GM21526 (cell line): Measurements from ENCODE around the gene SPTBN4.

Experiments
- ATAC-seq: cut with Tn5 transposase; IDR thresholded peaks from one replicate; pipeline ENCODE4 v1.9.1; 2021; ENCODE audit warnings: moderate library complexity; ENCODE audit not compliant: unreplicated experiment, low FRiP score

The SPTBN4 gene

DNA sequence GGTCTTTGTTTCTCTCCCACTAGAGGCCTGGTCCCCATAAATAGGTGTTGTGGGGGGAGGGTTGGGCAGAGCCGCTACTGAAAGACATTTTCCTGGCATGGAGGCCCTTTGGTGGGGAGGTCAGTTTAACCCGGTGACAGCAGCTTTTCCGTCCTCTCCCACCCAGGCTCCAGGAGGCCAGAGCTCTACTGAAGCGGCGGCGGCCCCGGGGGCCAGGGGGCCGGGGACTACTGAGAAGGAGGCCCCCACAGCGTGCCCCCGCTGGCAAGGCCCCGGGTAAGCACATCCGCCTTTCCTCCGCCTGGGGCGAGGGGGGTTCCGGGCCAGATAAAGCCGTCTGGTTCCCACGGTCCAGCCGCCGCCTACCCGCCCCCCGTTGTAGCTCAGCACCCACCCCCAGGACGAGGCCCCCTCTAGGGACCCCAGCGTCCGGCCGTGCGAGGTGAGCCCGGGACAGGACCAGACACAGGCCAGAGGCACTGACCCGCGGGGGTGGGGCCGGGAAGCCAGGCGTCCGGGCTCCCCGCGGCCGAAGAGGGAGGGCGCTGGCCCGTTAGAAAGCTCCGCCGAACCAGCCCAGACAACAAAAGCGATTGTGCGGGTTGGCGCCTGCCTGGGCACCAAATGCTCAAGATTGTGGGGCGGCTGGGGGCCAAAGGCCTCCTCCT is 133.2 kb downstream of the SPTBN4 start:
- ATAC-seq, result no peak

DNA sequence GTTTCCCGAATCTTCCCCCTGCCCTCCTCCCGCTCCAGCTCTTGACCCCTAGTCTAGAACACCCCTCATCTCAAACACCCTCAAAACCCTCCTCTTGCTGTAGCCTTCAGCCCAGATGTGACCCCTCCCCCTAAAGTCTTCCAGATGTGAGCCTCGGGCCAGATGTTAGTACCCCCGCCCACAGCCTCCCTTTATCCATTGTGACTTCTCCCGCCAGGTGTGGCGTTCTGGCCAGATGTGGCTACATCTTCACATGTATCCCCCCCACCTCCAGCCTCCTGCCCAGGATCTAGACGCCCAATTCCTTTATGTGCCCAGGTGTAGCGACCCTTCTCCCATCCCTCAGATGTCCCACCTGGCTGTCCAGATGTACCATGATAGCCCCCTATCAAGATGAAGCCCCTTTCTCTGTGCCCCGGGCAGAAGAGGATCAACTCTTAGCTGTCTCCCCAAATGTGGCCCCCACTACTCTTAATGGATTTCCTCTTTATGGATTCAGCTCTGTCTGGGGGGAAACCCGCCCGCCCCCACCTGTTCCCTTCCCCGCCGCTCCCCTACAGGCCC is 133.9 kb downstream of the SPTBN4 start:
- ATAC-seq, result no peak

DNA sequence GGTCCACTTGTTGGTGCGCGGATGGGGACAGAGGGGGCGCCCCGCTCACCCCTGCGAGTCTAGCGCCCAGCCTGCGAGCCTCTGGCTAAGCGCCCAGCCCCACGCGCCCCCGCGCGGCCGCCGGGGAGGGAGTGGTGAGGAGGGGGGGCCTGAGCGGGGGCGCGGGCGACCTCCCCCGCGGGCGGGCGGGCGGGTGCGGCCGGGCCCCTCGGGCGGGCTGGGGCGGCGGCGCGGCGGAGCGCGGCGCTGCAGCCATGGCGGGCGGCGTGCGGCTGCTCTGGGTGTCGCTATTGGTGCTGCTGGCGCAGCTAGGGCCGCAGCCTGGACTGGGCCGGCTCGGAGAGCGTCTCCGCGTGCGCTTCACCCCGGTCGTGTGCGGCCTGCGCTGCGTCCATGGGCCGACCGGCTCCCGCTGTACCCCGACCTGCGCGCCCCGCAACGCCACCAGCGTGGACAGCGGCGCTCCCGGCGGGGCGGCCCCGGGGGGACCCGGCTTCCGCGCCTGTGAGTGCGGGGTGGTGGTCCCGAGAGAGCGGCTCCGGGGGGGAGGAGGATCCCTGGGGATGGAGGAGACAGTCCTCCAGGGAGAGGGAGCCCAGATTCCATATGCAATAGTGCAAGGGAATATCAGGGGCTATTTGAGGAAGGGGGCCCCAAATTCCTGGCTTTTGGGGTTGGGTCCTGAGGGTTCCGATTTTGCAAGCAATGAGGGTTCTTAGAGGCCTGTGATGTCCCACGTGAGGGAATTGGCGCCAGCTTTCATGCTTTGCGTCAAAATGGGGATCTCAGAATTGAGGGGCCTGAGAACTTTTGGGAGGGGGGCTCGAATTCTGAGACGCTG is 134.6 kb downstream of the SPTBN4 start, which contains the start of gene LTBP4:
TSS of gene LTBP4 (plus strand) at position 236 of the 841 bp plus-strand sequence. CDS start at position 255, 19 bp downstream.
- ATAC-seq, result no peak

DNA sequence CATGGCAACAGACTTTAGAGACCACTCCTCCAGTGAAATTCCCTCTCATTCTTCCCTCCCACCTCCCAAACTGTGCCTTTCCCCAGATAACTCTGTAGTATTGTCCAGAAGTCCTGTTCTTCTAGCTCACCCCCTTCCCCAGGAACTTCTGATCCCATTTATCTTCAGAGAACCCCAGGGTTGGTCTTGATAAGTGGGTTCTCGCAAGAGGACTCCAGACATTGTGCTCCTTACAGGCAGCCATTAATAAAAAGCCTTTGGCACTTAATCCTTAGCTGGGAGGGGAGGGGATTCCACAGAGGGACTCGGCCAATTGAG is 136.2 kb downstream of the SPTBN4 start:
- ATAC-seq, result no peak

DNA sequence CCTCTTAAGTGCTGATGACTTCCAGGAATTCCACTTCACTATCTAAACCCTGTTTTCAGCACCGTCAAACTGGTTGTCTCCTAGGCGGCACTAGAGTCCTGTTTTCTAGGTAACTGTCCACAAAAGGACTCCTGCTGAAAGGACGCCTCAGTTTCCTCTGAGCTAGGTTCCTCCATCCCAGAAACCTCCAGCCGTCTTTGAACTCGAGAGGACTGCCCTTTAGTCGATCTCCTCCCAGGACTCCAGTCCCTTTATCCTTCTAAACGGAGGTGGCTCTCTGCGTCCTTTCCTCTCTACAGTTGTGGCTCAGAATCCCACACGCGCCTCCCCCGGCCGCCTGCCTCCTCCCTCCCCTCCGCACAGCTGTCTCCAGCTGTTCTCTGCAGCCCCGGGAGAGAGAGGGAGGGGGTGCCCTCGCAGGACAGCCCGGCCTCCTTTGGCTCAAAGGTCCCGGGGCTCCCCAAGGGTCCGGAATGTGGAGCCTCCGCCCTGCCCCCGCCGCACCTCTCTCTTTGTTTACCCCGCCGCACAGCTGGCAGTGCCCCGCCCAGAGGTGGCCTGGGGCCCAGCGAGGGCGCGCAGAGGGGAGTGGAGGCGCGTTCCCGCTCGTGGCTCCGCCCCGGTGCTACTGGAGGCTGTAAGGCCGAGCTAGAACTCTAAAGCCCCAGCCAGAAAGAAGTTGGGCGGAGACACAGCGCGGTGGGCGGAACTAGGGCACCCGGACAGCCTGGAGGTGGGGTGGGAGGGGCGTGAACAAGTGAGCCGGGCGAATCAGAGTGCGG is 136.8 kb downstream of the SPTBN4 start:
- ATAC-seq, result peak; percentile 60

DNA sequence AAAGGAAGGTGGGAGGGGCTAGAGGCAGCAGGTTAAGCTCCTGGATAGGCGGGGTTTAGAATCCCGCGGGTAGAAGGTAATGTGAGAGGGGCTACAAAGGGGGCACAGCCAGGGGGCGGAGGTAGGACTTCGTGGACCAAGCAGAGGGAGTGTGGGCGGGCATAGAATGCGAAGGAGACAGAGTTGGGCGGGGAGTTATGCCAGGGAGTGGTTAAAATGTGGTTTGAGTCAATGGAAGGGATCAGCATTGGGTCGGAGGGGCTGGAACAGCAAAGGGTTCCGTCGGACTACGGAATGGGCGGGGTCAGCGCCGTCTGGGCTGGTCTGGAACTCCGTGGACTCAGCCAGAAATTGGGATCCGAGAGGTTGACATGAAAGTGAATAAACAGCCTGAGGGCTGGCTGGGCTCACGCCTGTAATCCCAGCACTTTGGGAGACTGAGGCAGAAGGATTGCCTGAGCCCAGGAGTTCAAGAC is 137.4 kb downstream of the SPTBN4 start:
- ATAC-seq, result no peak

DNA sequence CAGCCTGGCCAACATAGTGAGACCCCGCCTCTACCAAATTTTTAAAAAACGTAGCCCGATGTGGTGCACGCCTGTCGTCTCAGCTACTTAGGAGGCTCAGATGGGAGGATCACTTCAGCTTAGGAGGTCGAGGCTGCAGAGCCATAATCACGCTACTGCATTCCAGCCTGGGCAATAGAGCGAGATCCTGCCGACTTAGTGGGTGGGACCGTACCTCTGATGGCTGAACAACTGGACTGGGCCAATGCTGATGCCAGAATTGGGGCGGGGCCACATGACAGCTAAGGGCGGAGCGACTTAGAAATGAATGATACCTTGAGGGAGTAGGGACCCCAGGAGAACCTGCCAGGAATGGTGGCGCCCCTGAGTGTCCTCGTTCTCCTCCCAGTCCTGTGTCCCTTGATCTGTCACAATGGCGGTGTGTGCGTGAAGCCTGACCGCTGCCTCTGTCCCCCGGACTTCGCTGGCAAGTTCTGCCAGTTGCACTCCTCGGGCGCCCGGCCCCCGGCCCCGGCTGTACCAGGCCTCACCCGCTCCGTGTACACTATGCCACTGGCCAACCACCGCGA is 137.9 kb downstream of the SPTBN4 start:
- ATAC-seq, result no peak

DNA sequence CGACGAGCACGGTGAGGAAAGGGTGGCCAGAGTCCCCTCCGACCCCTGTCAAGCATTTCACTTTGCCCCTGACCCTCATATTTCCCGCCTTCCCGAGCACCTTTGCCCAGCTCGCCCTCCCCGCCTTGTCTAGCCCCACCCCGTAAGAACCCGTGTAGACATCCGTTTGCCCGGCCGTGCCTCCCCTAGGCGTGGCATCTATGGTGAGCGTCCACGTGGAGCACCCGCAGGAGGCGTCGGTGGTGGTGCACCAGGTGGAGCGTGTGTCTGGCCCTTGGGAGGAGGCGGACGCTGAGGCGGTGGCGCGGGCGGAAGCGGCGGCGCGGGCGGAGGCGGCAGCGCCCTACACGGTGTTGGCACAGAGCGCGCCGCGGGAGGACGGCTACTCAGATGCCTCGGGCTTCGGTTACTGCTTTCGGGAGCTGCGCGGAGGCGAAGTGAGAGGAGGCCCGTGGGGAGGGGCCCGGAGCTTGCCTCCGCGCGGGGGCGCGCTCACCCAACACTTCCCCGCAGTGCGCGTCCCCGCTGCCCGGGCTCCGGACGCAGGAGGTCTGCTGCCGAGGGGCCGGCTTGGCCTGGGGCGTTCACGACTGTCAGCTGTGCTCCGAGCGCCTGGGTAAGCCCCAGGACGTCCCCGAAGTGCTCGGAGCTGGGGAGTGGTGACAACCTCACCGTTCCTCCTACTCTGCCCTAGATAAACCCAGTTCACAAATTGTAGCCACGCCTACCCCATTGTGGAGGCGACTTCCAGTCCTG is 138.6 kb downstream of the SPTBN4 start:
- peak; percentile 29 for ATAC-seq

DNA sequence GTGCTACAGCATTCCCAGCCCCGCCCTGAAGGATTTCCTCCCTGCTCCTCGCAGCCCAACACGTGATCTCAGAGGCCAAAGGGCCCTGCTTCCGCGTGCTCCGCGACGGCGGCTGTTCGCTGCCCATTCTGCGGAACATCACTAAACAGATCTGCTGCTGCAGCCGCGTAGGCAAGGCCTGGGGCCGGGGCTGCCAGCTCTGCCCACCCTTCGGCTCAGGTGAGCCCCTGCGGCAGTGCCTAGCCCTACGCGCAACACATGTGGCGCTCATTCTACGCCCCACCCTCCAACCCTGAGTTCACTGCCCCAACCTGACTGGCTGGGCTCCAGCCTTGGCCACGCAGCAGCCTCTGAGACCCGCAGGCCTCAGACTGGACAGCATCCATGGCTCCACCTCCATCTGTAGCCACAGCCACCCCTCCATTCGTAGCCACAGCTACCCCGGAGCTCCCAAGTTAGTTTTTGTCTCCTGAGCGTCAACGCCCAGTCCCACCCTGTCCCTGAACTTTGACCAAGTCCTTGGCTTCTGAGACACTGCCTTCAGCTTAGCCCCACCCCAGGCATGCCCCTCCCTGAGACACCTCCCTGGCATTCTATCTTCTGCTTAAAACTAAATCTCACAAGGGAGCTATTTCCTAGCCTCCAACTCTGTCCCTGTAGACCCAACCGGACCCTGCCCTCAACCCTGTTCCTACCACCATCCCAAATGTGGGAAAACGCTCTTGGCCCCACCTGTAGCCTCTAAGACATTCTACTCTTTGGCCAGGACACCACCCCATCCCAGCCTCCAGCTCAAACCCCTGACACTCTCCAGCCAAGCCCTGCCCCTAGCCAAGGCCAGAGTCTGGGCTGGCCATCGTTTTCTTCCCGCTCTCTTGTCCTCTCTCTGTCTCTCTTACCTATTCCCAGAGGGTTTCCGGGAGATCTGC is 140.8 kb downstream of the SPTBN4 start:
- no peak for ATAC-seq

DNA sequence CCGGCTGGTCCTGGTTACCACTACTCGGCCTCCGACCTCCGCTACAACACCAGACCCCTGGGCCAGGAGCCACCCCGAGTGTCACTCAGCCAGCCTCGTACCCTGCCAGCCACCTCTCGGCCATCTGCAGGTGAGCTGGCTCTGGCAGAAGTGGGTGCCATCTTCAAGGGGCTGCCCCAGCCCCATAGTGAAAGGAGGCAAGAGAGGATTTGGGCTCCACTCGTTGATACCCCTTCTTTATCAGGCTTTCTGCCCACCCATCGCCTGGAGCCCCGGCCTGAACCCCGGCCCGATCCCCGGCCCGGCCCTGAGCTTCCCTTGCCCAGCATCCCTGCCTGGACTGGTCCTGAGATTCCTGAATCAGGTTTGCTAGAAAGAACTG is 141.4 kb downstream of the SPTBN4 start:
- no peak for ATAC-seq

DNA sequence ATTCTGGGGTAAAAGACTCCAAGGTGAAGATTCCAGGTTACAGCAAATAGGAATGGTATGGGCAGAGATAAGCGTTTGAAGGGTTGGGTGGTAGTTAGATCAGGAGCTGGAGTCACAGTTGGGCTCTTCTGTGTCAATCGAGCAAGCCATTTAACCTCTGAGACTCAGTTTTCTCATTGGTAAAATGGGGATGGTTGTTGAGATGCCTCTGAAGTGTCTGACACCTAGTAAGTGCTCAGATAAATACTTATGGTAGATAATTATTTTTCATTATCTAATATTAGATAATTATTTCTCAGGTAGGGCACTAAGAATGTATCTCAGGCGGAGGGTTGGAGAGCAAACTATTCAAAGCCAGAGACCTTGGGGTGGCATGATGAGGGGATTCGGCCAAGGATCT is 142.2 kb downstream of the SPTBN4 start:
- ATAC-seq, result no peak

DNA sequence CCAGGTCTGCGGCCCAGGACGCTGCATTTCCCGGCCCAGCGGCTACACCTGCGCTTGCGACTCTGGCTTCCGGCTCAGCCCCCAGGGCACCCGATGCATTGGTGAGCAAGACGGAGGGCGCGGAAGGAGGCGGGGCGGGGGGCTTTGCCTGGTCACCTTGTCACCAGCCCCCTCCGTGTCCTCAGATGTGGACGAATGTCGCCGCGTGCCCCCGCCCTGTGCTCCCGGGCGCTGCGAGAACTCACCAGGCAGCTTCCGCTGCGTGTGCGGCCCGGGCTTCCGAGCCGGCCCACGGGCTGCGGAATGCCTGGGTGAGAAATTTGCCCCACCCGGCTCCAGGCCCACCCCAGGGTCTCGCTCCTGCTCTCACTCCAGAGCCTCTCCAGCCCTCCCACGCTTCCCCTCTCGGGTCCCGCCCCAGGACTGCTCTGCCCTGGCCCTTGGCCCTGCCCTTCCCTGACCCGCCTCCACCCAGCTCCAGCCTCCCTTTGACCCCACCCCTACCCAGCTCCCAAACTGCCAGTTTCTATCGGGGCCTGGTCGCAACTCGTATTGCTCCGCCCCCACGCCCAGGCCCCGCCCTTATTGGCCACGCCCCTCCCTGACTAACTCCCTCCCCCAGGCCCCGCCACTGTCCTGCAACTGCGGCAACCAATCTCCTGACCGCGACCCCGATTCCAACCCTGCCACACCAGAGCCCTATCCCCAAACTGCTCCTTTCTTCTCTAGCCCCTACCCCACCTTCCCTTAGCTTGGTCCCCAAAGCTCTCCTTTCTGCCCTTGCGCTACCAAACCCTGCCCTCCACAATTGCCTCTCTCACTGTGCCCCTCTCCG is 143.0 kb downstream of the SPTBN4 start:
- peak; percentile 43 for ATAC-seq

DNA sequence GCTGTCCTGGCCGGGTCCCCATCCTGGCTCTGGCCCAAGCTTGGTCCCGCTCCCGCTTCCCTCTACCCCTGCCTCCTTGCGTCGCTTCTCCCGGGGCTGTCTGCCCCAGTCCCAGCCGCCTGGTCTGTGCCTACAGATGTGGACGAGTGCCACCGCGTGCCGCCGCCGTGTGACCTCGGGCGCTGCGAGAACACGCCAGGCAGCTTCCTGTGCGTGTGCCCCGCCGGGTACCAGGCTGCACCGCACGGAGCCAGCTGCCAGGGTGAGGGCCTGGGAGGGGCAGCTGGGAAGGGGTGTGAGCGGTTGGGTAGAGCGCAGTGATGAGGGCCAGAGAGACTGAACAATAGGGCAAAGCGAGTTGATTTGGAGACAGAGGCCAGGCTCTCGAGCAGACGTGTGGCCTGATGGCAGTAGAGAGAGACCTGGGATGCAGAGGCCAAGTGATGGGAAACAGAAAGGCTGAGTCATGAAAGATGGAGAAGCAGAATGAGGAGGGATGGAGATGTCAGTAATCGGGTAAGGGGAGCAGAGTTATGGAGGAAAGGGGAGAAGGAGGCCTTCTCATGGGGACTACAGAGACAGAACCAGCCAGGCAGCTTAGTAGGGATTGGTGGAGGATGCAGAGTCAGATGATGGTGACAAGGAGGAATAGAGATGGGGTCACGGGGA is 143.7 kb downstream of the SPTBN4 start:
- ATAC-seq, result no peak

DNA sequence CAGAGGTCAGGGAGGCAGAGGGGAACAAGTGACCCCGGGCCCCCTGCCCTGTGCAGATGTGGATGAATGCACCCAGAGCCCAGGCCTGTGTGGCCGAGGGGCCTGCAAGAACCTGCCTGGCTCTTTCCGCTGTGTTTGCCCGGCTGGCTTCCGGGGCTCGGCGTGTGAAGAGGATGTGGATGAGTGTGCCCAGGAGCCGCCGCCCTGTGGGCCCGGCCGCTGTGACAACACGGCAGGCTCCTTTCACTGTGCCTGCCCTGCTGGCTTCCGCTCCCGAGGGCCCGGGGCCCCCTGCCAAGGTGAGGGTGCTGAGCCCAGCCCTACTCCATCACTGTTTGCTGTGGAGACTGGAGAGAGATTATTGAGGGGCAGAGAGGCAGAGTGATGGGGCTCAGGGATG is 144.3 kb downstream of the SPTBN4 start:
- no peak for ATAC-seq

DNA sequence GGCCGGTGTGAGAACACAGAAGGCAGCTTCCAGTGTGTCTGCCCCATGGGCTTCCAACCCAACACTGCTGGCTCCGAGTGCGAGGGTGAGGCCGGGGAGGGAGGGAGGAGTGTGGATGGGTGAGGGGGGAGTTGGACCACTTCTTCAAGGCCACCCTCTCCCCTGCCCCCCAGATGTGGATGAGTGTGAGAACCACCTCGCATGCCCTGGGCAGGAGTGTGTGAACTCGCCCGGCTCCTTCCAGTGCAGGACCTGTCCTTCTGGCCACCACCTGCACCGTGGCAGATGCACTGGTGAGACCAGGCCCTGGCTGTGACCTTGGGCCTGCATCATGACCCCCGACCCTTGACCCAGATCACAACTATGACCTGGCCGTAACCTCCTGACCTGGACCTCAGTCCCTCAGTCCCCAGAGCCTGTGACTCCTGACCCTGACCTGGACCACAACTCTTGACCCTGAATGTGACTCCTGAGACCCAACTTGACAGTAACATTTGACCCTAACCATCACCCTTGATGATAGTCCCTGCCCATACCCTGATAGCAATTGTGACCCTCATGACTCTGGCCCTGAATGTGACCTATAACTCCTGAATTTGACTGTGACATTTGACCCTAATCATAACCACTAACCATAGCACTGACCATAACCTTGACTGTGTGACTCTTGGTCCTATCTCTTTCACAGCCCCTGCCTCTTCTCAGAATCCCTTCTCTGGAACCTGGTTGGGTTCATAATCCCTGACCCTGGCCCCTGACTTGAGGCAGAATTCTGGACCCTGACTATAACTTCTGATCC is 145.3 kb downstream of the SPTBN4 start:
- no peak for ATAC-seq

DNA sequence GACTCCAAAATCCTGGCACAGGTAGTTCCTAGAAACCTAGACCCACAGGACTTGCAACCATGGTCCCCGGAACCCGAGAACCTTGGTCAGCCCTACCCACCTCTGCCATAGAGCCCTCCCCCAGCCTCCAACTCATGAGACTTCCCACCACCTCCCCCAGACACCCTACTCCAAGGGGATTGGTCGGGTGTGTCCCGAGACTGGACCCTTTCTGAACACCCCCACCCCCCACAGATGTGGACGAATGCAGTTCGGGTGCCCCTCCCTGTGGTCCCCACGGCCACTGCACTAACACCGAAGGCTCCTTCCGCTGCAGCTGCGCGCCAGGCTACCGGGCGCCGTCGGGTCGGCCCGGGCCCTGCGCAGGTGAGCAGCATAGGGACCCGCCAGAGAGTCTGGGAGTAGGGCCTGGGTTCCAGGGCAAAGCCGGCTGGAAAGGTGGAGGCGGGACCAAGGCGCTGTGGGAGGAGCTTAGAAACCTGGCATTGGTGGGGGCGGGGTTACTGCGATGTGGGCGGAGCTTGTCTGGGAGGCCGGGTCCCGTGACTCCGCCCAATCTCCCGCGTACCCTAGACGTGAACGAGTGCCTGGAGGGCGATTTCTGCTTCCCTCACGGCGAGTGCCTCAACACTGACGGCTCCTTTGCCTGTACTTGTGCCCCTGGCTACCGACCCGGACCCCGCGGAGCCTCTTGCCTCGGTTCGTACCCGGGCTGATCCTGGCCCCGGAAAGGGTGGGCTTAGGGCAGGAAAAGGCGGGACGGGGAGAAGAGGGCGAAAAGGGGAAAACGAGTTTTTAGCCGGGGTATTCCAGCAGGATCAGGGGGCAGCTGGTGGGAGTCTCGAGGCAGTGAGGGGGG is 146.3 kb downstream of the SPTBN4 start:
- no peak for ATAC-seq
